H1 (cell line): ENCODE data around the gene TNRC6A. TPM values are rescaled to one million over a fixed set of nuclear protein-coding genes. Genes with fewer than 3 reads are reported as not detected.

Experiments
- CTCF ChIA-PET: fragments of 300-600 bp; sonication (Branson Sonifier 250); formaldehyde crosslinking; loops from one replicate; lab custom pipeline; 2021; ENCODE audit not compliant: partially characterized antibody; lab: Charles Lee
- POLR2A ChIA-PET: fragments of 300-600 bp; sonication (Branson Sonifier 250); formaldehyde crosslinking; loops from one replicate; lab custom pipeline; 2021; ENCODE audit warnings: inconsistent platforms; ENCODE audit not compliant: partially characterized antibody; lab: Charles Lee
- DNase-seq, 2 experiments: peaks; one replicate each; pipeline versions ENCODE4 v3.0.0 to v3.0.0-alpha.2; 2010 to 2022; ENCODE audit warnings: low spot score in 2 of 2, low read depth in 1 of 2, mixed read lengths in 1 of 2
- FAIRE-seq: peaks from 2 replicates; lab custom pipeline; 2011; peaks lifted over from hg19 to GRCh38; lab: Jason Lieb, UNC
- H2AFZ ChIP-seq: 2 replicates; pipeline ENCODE4 v1.8.1; 2012; ENCODE audit warnings: low read length, inconsistent platforms
- H2AK5ac ChIP-seq: 2 replicates; pipeline ENCODE4 v1.6.1; 2013; ENCODE audit warnings: low read depth, low read length
- H2BK120ac ChIP-seq: replicated peaks from 2 replicates; pipeline ENCODE3; 2013; ENCODE audit warnings: low read depth, low read length, inconsistent platforms
- H2BK12ac ChIP-seq: 2 replicates; pipeline ENCODE4 v1.6.1; 2013; ENCODE audit warnings: low read depth, low read length
- H2BK15ac ChIP-seq: 2 replicates; pipeline ENCODE4 v1.6.1; 2013; ENCODE audit warnings: low read length
- H2BK20ac ChIP-seq: 2 replicates; pipeline ENCODE4 v1.6.1; 2013; ENCODE audit warnings: low read length
- H2BK5ac ChIP-seq: 2 replicates; pipeline ENCODE4 v1.6.1; 2013; ENCODE audit warnings: low read depth, low read length
- H3K14ac ChIP-seq: 2 replicates; pipeline ENCODE4 v1.6.1; 2013; ENCODE audit warnings: inconsistent platforms; ENCODE audit not compliant: insufficient read length
- H3K18ac ChIP-seq: 2 replicates; pipeline ENCODE4 v1.6.1; 2013; ENCODE audit warnings: low read length; ENCODE audit errors: extremely low read depth
- H3K23ac ChIP-seq: 2 replicates; pipeline ENCODE4 v1.6.1; 2013; ENCODE audit warnings: inconsistent platforms; ENCODE audit not compliant: insufficient read length
- H3K23me2 ChIP-seq: 2 replicates; pipeline ENCODE4 v1.6.1; 2013; ENCODE audit warnings: low read depth, low read length
- H3K27ac ChIP-seq: 2 replicates; pipeline ENCODE4 v1.6.1; 2011; ENCODE audit warnings: low read depth, low read length, inconsistent platforms
- H3K27me3 ChIP-seq, 4 experiments: replicated peaks in 1 of 4; 1 replicate in 1 of 4; 2 replicates in 3 of 4; pipeline versions ENCODE4 v1.6.1 to v1.8.1; 2011 to 2013; ENCODE audit warnings: low read length in 3 of 4, mild to moderate bottlenecking in 3 of 4, inconsistent platforms in 2 of 4, mixed read lengths in 2 of 4, moderate library complexity in 1 of 4; ENCODE audit not compliant: control insufficient read depth in 3 of 4, insufficient read depth in 3 of 4; ENCODE audit errors: extremely low read depth in 1 of 4
- H3K36me3 ChIP-seq, 4 experiments: 2 replicates each; pipeline versions ENCODE4 v1.6.1 to v1.8.1; 2011 to 2013; ENCODE audit warnings: mild to moderate bottlenecking in 4 of 4, low read length in 3 of 4, moderate library complexity in 2 of 4, control low read depth in 1 of 4, inconsistent platforms in 1 of 4; ENCODE audit not compliant: insufficient read depth in 4 of 4, control insufficient read depth in 2 of 4
- H3K4ac ChIP-seq: replicated peaks from 2 replicates; pipeline ENCODE3; 2013; ENCODE audit warnings: low read length, low read depth, mixed read lengths, inconsistent platforms; ENCODE audit not compliant: insufficient read length
- H3K4me1 ChIP-seq, 4 experiments: replicated peaks in 1 of 4; 1 replicate in 1 of 4; 2 replicates in 3 of 4; pipeline versions ENCODE4 v1.6.1 to v1.8.1; 2011 to 2013; ENCODE audit warnings: low read length in 3 of 4, inconsistent platforms in 2 of 4, mixed read lengths in 1 of 4; ENCODE audit not compliant: insufficient read depth in 4 of 4, control insufficient read depth in 3 of 4
- H3K4me2 ChIP-seq, 2 experiments: 2 replicates each; pipeline versions ENCODE4 v1.6.1 to v1.8.1; 2011 to 2013; ENCODE audit warnings: low read depth in 2 of 2, low read length in 2 of 2, control low read depth in 1 of 2, inconsistent platforms in 1 of 2, mild to moderate bottlenecking in 1 of 2; ENCODE audit not compliant: insufficient read depth in 1 of 2
- H3K4me3 ChIP-seq, 4 experiments: fragments of 200-600, 300-600 bp in 1 of 4; sonication (generic), shearing (Covaris generic), sonication (Bioruptor Twin) in 1 of 4; 2 replicates each; pipeline versions ENCODE4 v1.5.1 to v1.8.1; 2011 to 2016; ENCODE audit warnings: low read length in 4 of 4, low read depth in 3 of 4, control low read depth in 2 of 4, inconsistent platforms in 2 of 4, mild to moderate bottlenecking in 2 of 4, mixed read lengths in 1 of 4, moderate library complexity in 1 of 4; ENCODE audit not compliant: insufficient read depth in 2 of 4; ENCODE audit errors: extremely low read depth in 1 of 4
- H3K56ac ChIP-seq: replicated peaks from 2 replicates; pipeline ENCODE3; 2013; ENCODE audit warnings: low read depth, mild to moderate bottlenecking, mixed read lengths, low read length, inconsistent platforms; ENCODE audit not compliant: insufficient read length
- H3K79me1 ChIP-seq: 2 replicates; pipeline ENCODE4 v1.6.1; 2013; ENCODE audit warnings: low read depth, low read length, control low read depth
- H3K79me2 ChIP-seq, 2 experiments: 2 replicates each; pipeline versions ENCODE4 v1.6.1 to v1.8.1; 2012 to 2013; ENCODE audit warnings: low read length in 2 of 2, mild to moderate bottlenecking in 2 of 2, inconsistent platforms in 1 of 2; ENCODE audit not compliant: insufficient read depth in 2 of 2, control insufficient read depth in 1 of 2
- H3K9ac ChIP-seq, 4 experiments: replicated peaks in 1 of 4; 1 replicate in 1 of 4; 2 replicates in 3 of 4; pipeline versions ENCODE4 v1.6.1 to v1.8.1; 2011 to 2013; ENCODE audit warnings: low read depth in 3 of 4, low read length in 3 of 4, control low read depth in 2 of 4, mild to moderate bottlenecking in 2 of 4, moderate library complexity in 2 of 4, inconsistent platforms in 1 of 4; ENCODE audit errors: extremely low read depth in 1 of 4
- H3K9me3 ChIP-seq, 2 experiments: 2 replicates each; pipeline versions ENCODE4 v1.6.1 to v1.8.1; 2012 to 2013; ENCODE audit warnings: mild to moderate bottlenecking in 2 of 2, moderate library complexity in 2 of 2, control low read depth in 1 of 2, inconsistent platforms in 1 of 2, low read depth in 1 of 2, low read length in 1 of 2, mixed read lengths in 1 of 2; ENCODE audit not compliant: insufficient read depth in 2 of 2
- H4K20me1 ChIP-seq, 2 experiments: replicated peaks in 1 of 2; 2 replicates each; pipeline versions ENCODE3 to v1.8.1; 2011 to 2013; ENCODE audit warnings: inconsistent platforms in 2 of 2, low read length in 2 of 2, mild to moderate bottlenecking in 1 of 2; ENCODE audit not compliant: insufficient read depth in 2 of 2, control insufficient read depth in 1 of 2
- H4K5ac ChIP-seq: 2 replicates; pipeline ENCODE4 v1.6.1; 2013; ENCODE audit warnings: low read length, low read depth, mixed read lengths, inconsistent platforms; ENCODE audit not compliant: insufficient read length
- H4K8ac ChIP-seq: 2 replicates; pipeline ENCODE4 v1.8.0; 2013; ENCODE audit warnings: mild to moderate bottlenecking, moderate library complexity, low read length, inconsistent platforms; ENCODE audit not compliant: insufficient read depth; ENCODE audit errors: extremely low read depth
- H4K91ac ChIP-seq: replicated peaks from 2 replicates; pipeline ENCODE3; 2013; ENCODE audit warnings: low read length, mixed read lengths, inconsistent platforms; ENCODE audit not compliant: insufficient read length
- ATF2 ChIP-seq: IDR thresholded peaks from 2 replicates; pipeline ENCODE4 v1.6.1; 2012; ENCODE audit warnings: low read length, inconsistent platforms
- CBX8 ChIP-seq: fragments of 300-800, 300-1000 bp; sonication (generic); IDR thresholded peaks from 2 replicates; pipeline ENCODE4 v1.7.1; 2016; ENCODE audit warnings: low read depth, low read length, borderline replicate concordance
- EP300 ChIP-seq, 2 experiments: IDR thresholded peaks; 1 replicate in 1 of 2; 2 replicates in 1 of 2; pipeline ENCODE4 v1.6.1; 2011 to 2012; ENCODE audit warnings: low read depth in 2 of 2, low read length in 2 of 2, mild to moderate bottlenecking in 2 of 2, borderline replicate concordance in 1 of 2, inconsistent platforms in 1 of 2, moderate library complexity in 1 of 2
- KDM4A ChIP-seq: IDR thresholded peaks from one replicate; pipeline ENCODE4 v1.7.1; 2012; ENCODE audit warnings: low read depth, mild to moderate bottlenecking, moderate library complexity, low read length, inconsistent platforms; ENCODE audit not compliant: severe bottlenecking
- RAD21 ChIP-seq, 2 experiments: IDR thresholded peaks in 1 of 2; conservative IDR thresholded peaks in 1 of 2; 2 replicates each; pipeline ENCODE4 v1.6.1; 2011; ENCODE audit warnings: low read depth in 2 of 2, low read length in 2 of 2, improper control_type of control experiment in 1 of 2, inconsistent platforms in 1 of 2, mild to moderate bottlenecking in 1 of 2, moderate library complexity in 1 of 2
- SIX5 ChIP-seq: IDR thresholded peaks from 2 replicates; pipeline ENCODE4 v1.6.1; 2011; ENCODE audit warnings: mild to moderate bottlenecking, low read depth, low read length
- SP1 ChIP-seq: IDR thresholded peaks from 2 replicates; pipeline ENCODE4 v1.6.1; 2011; ENCODE audit warnings: low read depth, low read length
- ZNF274 ChIP-seq: IDR thresholded peaks from 2 replicates; pipeline ENCODE4 v1.7.0; 2012; ENCODE audit warnings: low read length, borderline replicate concordance; ENCODE audit errors: extremely low read depth
- WGBS, 2 experiments: shearing (Covaris generic) in 1 of 2; methylation state at CpG; one replicate each; pipeline versions ENCODE4 v1.1.6 to v1.1.7; 2013 to 2015; ENCODE audit warnings: low lambda C conversion rate in 2 of 2, mixed read lengths in 2 of 2, inconsistent platforms in 1 of 2, low coverage in 1 of 2, missing lambda C conversion rate in 1 of 2; ENCODE audit not compliant: insufficient replicate concordance in 2 of 2, insufficient coverage in 1 of 2, insufficient read length in 1 of 2; ENCODE audit errors: extremely low coverage in 1 of 2, missing lambda C conversion rate in 1 of 2; 5-methylcytosine and 5-hydroxymethylcytosine counted together
- polyA plus RNA-seq, 7 experiments: library from polyadenylated mRNA; depleted of rRNA in 3 of 7; stranded (reverse) in 5 of 7; unstranded in 2 of 7; fragments of >200 nt in 5 of 7; fragments of 200-250 nt in 2 of 7; gene quantifications; 1 replicate in 5 of 7; 2 replicates in 1 of 7; 4 replicates in 1 of 7; pipeline versions ENCODE4 v1.2.1 to v1.2.3, GENCODE V29; 2011 to 2013; ENCODE audit warnings: missing spikeins in 2 of 7, mixed read lengths in 2 of 7
- total RNA-seq: library from RNA; stranded (reverse); fragmentation: NEBNext Ultra II Directional; extraction: Animal tissue kit (Norgen Biotek cat#: 25700); gene quantifications from 2 replicates; pipeline ENCODE4 v1.2.1, GENCODE V29; 2021

The TNRC6A gene
- total and polyA plus RNA-seq, 2 of the 8 experiments (the other 6 are each of a cell fraction or from before 2014, with no cell fraction given) = 67.6 to 103 TPM

GRCh38 chr16:24718967-24719521 lies 10.4 kb upstream of the TNRC6A start:
- Histone ChIP-seq H4K5ac (no peak overlapping the region), H3K79me2 (no peaks in the 10 kb centered on the region), H3K4me1 (no peaks in the 10 kb centered on the region), H2BK120ac (no peak overlapping the region), H4K8ac (no peak overlapping the region), H3K36me3 (no peaks in the 10 kb centered on the region), H2BK5ac (no peak overlapping the region), H2BK20ac (no peak overlapping the region), H2BK12ac (no peak overlapping the region), H3K23me2 (no peaks in the 10 kb centered on the region), H3K23ac (no peak overlapping the region), H3K9me3 (no peaks in the 10 kb centered on the region), H3K56ac (no peak overlapping the region), H3K4me3 (no peak overlapping the region), H2AK5ac (no peak overlapping the region), H3K27ac (no peak overlapping the region), H3K27me3 (no peaks in the 10 kb centered on the region), H3K18ac (no peak overlapping the region), H3K79me1 (no peaks in the 10 kb centered on the region), H3K4me2 (no peak overlapping the region), H3K14ac (no peak overlapping the region), H3K9ac (no peak overlapping the region), H3K4ac (no peak overlapping the region), H2BK15ac (no peak overlapping the region), H2AFZ (no peak overlapping the region), H4K91ac (no peak overlapping the region), H4K20me1 (no peaks in the 10 kb centered on the region)
- no peak for DNase-seq
- WGBS, 2 experiments = 92% methylated on average over 3 of the region's 6 CpGs; no CpG with 5 or more reads in 1 of the 2 experiments
- ChIA-PET POLR2A (no interaction called here), CTCF (no interaction called here)
- TF ChIP-seq ZNF274 = no peak
- TF ChIP-seq SP1 = no peak
- TF ChIP-seq SIX5 = no peak
- TF ChIP-seq RAD21 (IDR thresholded peaks at IDR 0.05 in 1 of 2, conservative IDR thresholded peaks at IDR 0.05 in 1 of 2; ENCODE audit: low read depth in 2 of 2, low read length in 2 of 2) = no peak
- no peak for TF ChIP-seq ATF2
- no peak for TF ChIP-seq KDM4A
- no peak for TF ChIP-seq EP300 (IDR thresholded peaks at IDR 0.05; ENCODE audit: borderline replicate concordance in 1 of 2, low read depth in 2 of 2, low read length in 2 of 2)
- no peak for TF ChIP-seq CBX8
- FAIRE-seq = no peak
